Lung (tissue), 12 donors: ENCODE measurements around the gene PRKN. TPM values are rescaled to one million over a fixed set of nuclear protein-coding genes. Genes with fewer than 3 reads are reported as not detected.

Experiments used
- ATAC-seq: fragments of 200-7000 bp; cut with Tn5 transposase; one replicate; pipeline ENCODE4 v1.9.1; 2020; ENCODE audit warnings: moderate number of reproducible peaks; ENCODE audit not compliant: insufficient read depth, low FRiP score
- DNase-seq, 3 donors: peaks; one replicate each; pipeline ENCODE4 v3.0.0-alpha.2; 2013 to 2017
- H3K27ac ChIP-seq, 2 donors: one replicate each; pipeline ENCODE4 v1.5.1; 2013; ENCODE audit warnings: mild to moderate bottlenecking in 2 of 2, moderate library complexity in 2 of 2, control low read depth in 1 of 2, inconsistent platforms in 1 of 2, low read depth in 1 of 2, low read length in 1 of 2
- H3K27me3 ChIP-seq, 3 donors: one replicate each; pipeline ENCODE4 v1.5.1; 2013; ENCODE audit warnings: low read length in 2 of 3; ENCODE audit not compliant: control insufficient read depth in 3 of 3, insufficient read depth in 3 of 3
- H3K36me3 ChIP-seq, 4 donors: one replicate each; pipeline ENCODE4 v1.5.1; 2013; ENCODE audit warnings: low read length in 4 of 4, mild to moderate bottlenecking in 1 of 4, moderate library complexity in 1 of 4; ENCODE audit not compliant: control insufficient read depth in 4 of 4, insufficient read depth in 4 of 4
- H3K4me1 ChIP-seq, 5 donors: one replicate each; pipeline ENCODE4 v1.5.1; 2013; ENCODE audit warnings: low read length in 5 of 5, mild to moderate bottlenecking in 2 of 5, moderate library complexity in 1 of 5; ENCODE audit not compliant: control insufficient read depth in 5 of 5, insufficient read depth in 5 of 5
- H3K4me3 ChIP-seq: one replicate; pipeline ENCODE4 v1.5.1; 2013; ENCODE audit warnings: mild to moderate bottlenecking, control low read depth, moderate library complexity
- H3K9ac ChIP-seq, 2 donors: one replicate each; pipeline ENCODE4 v1.5.1; 2013; ENCODE audit warnings: low read length in 2 of 2, control low read depth in 1 of 2; ENCODE audit not compliant: insufficient read depth in 1 of 2
- H3K9me3 ChIP-seq, 4 donors: one replicate each; pipeline ENCODE4 v1.5.1; 2013; ENCODE audit warnings: low read length in 3 of 4, mild to moderate bottlenecking in 1 of 4, moderate library complexity in 1 of 4; ENCODE audit not compliant: control insufficient read depth in 4 of 4, insufficient read depth in 3 of 4
- WGBS, 2 donors: extraction: QIAGEN DNeasy Blood & Tissue Kit; methylation state at CpG; one replicate each; pipeline ENCODE4 v1.1.7; 2013; 5-methylcytosine and 5-hydroxymethylcytosine counted together
- polyA plus RNA-seq, 2 donors: library from polyadenylated mRNA; stranded (reverse); fragments of 200-250 nt; gene quantifications; one replicate each; pipeline ENCODE4 v1.2.1, GENCODE V29; 2013
- total RNA-seq, 2 donors: library from RNA; depleted of rRNA in 1 of 2; stranded (reverse); fragments of >200 nt in 1 of 2; gene quantifications; one replicate each; pipeline ENCODE4 v1.2.1, GENCODE V29; 2014 to 2021
- TF ChIP-seq, protein P1 (sequence below): IDR thresholded peaks from 2 replicates; pipeline ENCODE4 v1.5.1; 2012; ENCODE audit warnings: mild to moderate bottlenecking; ENCODE audit errors: control extremely low read depth, extremely low read depth
- donor health status: control.
- donor health status: control.
- donor health status: Bipolar disorder and iron deficiency.
- donor health status: healthy.
- donor health status: DM: yes; HTN: yes; CAD: no.

PRKN gene
- total and polyA plus RNA-seq, 4 donors, result 0.27 to 11.2 (median 3.1) TPM

DNA sequence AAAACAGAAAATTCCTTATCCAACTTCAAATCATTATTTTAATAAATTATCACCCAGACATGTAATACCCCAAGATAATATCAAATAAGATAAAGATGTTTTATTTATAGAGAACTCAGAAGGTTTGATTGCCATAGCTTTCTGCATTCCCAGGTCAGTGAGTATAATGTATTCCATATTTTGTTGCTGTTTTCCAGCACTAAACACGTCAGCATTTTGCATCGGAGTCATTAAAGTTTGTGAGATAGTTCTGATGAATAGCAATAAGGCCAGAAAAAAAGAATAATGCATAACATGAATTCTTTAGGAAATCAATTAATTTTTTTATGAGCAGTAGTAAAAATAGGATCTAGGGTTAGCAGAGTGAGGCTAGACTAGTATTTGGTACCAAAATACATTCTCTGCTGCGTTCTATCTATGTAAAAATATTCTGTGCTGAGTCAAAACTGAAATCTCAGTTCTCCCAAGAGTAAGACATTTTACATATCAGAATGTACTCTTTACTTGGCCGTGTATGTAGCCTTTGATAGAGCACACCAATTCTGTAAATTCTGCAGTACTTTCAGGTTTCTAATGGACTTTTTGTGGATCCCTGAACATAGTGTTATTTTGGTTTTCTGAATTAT, 1183.8 kb downstream of the PRKN start:
- Histone ChIP-seq H3K4me3 (no peak overlapping the region), H3K9ac (no peak overlapping the region), H3K4me1 (peaks cover 0 to 7% (median 2%) of the 10 kb centered on the region in 5 donors), H3K36me3 (peaks cover 0 to 1% (median 0%) of the 10 kb centered on the region in 4 donors), H3K27ac (no peak overlapping the region), H3K27me3 (no peaks in the 10 kb centered on the region), H3K9me3 (no peaks in the 10 kb centered on the region)
- no peak for DNase-seq
- 61 to 79% methylated on average over 4 of the region's 4 CpGs for WGBS, 2 donors
- ATAC-seq, result no peak
- TF ChIP-seq, protein P1, sequence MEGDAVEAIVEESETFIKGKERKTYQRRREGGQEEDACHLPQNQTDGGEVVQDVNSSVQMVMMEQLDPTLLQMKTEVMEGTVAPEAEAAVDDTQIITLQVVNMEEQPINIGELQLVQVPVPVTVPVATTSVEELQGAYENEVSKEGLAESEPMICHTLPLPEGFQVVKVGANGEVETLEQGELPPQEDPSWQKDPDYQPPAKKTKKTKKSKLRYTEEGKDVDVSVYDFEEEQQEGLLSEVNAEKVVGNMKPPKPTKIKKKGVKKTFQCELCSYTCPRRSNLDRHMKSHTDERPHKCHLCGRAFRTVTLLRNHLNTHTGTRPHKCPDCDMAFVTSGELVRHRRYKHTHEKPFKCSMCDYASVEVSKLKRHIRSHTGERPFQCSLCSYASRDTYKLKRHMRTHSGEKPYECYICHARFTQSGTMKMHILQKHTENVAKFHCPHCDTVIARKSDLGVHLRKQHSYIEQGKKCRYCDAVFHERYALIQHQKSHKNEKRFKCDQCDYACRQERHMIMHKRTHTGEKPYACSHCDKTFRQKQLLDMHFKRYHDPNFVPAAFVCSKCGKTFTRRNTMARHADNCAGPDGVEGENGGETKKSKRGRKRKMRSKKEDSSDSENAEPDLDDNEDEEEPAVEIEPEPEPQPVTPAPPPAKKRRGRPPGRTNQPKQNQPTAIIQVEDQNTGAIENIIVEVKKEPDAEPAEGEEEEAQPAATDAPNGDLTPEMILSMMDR, result no peak

DNA sequence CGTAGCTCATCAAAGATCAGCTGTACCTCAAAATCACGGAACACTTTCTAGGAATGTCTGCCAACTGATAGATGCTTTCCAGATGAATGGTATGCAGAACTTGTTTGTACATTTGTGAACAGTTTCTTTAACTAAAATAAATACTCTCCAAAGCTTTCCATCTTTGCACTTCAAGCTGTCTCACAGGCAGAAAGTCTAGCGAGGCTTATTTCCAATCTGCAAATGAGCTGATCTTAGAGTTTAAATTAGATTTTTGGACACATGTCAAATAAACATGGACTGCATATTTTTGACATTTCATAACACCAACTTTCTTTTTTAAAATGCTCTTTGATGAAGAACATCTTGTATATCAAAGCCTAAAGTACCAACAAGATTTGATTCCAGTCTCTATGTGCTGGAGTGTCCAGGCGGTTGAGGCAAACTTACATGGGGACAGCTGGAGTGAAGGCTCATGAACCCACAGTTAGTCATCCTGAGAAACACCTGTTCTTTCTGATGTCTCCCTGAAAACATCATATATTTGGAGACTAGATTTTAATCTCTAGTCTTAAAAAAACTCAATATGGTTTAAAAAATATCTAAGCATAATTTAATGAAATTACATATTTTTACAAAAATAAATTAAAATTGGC, 1185.1 kb downstream of the PRKN start:
- H3K27ac ChIP-seq, result no peak overlapping the region
- H3K9me3 ChIP-seq, result no peaks in the 10 kb centered on the region
- TF ChIP-seq, protein P1, result no peak
- peaks cover 0 to 1% (median 0%) of the 10 kb centered on the region in 5 donors for H3K4me1 ChIP-seq
- 43 to 70% methylated on average over 4 of the region's 4 CpGs for WGBS, 2 donors
- no peak for DNase-seq
- no peaks in the 10 kb centered on the region for H3K27me3 ChIP-seq
- no peak for ATAC-seq
- H3K36me3 ChIP-seq, result peaks cover 0 to 1% (median 0%) of the 10 kb centered on the region in 4 donors
- no peak overlapping the region for H3K9ac ChIP-seq
- H3K4me3 ChIP-seq, result no peak overlapping the region

DNA sequence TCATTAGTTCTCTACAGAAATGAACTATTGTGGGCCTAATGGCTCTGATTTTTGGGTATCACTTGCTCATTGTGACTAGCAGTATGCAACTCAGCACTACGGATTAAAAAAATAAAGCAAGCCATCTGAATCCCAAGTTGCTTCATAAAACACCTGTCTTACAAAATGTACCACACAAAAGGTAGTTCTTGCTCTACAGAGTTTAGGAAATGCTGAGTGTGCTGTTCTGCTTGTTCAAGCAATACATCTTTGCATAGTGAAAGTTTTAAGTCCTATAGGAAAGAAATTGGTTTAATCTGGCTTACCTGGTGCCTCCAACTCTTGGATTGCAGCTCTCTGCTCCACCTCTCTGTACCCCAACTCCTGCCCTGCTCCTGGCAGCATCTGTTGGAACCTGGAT, 1187.0 kb downstream of the PRKN start:
- Histone ChIP-seq H3K9ac (no peak overlapping the region), H3K4me3 (no peak overlapping the region), H3K27ac (no peak overlapping the region), H3K36me3 (peaks cover 0 to 1% (median 0%) of the 10 kb centered on the region in 4 donors), H3K4me1 (no peaks in the 10 kb centered on the region), H3K9me3 (no peaks in the 10 kb centered on the region), H3K27me3 (no peaks in the 10 kb centered on the region)
- DNase-seq (no peak), ATAC-seq (no peak)
- 95 to 97% methylated on average over 1 of the region's 1 CpG for WGBS, 2 donors
- TF ChIP-seq, protein P1, result no peak
